ENCODE measurements around the gene SQSTM1. TPM values are rescaled to one million over a fixed set of nuclear protein-coding genes. Genes with fewer than 3 reads are reported as not detected.
"Not testable (repeated sequence)": the region's sequence is repeated elsewhere in the genome, so short reads cannot be mapped to it uniquely, and the experiment has no call there.

SQSTM1 gene
- total RNA-seq, 1 donor from 2014 or later = 1,006 TPM

DNA sequence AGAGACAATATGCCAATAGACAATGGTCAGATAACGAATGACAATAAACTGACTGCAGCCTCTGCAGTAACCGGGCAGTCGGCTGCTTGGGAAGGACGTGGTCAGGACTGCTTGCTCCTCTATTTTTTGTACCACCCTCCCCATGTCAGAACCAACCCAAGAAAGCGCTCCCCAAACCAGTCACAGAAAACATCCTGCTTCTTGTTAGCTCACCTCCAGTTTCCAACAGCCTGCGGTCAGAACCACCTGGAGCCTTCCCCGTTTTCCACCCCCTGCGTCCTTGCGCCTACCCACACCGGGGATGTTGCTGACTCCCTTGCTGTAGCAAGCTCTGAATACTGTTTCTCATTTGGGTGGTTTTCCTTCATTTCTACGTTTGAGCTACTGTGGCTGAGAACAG, 39.6 kb downstream of the SQSTM1 start:
- no peak for DNase-seq

GRCh38 chr5:179862296-179862695, 41.6 kb downstream of the SQSTM1 start:
- DNase-seq = no peak

DNA sequence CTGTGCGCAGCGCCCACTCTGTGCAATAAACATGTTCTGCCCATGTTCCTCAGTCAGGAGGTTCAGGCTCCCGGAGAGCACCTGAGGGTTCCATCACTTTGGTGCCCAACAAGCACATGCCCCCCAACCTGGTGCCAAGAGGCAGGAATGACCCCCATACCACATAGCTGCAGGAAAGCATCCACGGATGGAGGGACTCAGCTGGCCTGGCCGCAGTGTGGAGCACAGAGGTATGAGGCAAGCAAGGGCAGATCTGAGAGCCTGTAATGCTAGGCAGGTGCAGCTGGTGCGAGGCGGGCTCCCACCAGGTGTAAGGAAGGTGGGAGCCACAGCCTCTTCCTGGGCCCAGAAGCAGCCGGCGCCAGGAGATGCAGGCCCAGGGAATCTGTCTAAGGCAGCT, 42.2 kb downstream of the SQSTM1 start:
- no peak for DNase-seq

- no peak for DNase-seq
Observed at GRCh38 chr5:179863449-179864085, 42.9 kb downstream of the SQSTM1 start.

DNA sequence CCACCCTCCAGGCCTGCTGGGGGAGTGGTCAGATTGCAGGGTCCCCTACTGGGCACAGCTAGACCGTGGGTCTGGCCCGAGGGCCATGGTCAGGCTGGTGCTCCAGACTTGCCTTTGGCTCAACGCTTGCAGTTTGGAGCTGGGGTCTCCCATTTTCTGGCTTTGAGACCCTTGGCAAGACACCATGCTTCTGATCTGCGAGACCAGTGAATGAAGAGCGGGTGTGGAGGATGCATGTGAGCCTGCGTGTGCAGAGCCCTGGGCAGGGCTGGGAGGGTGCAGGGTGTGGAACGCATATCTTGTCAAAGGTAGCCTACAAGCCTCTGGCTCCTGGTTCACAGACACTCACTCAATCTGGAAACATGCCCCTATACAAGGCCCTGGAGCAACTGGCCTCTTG, 44.0 kb downstream of the SQSTM1 start:
- no peak for DNase-seq

- no peak for DNase-seq
Observed at GRCh38 chr5:179865491-179866240, 45.0 kb downstream of the SQSTM1 start.

DNA sequence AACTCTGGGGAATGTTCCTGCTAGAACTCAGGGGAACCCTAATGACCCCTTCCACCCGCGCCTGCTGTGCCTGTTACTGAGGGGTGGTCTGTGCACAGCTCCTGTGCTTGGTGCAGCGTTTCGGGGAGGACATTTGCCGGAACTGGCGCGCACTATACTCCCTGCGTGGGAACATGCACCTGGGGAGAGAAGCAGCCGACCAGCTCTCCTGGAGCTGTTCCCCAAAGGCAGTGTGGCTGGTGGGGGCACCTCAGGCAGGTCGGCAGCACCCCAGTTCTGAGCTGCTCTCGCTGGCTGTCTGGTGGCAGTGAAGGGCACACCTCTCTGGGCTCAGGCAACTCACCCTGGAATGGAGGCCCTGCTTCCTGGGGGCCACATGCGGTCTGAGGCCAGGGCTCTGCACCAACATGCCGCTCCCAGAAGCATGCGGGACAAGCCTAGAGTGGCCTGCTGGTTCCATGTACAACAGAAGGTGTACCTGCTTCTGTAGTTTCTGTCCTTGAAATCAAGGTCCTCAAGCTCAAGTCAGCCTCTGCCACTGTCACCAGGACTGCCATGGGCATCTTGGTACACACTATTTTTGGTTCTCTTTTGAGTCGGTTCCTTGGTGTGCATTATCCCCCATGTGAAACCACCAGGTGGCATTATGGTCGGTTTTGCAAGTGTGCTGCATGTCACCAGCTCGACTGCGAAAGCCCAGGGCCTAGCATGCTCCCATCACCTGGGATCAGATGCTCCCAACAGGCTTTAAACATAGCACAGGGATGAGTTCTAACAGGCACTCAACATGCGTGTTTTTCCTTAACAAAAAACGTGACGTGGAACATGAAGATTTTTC, 45.8 kb downstream of the SQSTM1 start:
- DNase-seq = peak; percentile 27

DNA sequence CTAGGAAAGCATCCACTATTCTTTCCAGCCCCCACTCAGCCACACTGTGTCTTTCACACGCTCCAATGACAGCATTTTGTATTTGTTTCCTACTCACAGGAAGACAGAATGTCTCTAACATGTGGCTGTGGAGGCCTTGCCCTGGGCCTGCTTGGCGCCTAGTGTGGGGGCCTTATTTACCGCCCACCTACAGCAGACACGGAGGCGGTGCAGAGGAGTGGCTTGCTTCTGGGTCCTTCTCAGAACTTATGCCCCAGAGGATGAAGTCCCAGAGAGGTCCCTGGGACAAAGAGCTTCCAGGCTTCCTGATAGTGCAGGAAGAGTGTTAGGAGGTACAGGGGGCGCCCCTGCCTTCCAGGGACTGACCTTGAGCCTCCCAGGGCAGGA, 46.4 kb downstream of the SQSTM1 start:
- no peak for DNase-seq

DNA sequence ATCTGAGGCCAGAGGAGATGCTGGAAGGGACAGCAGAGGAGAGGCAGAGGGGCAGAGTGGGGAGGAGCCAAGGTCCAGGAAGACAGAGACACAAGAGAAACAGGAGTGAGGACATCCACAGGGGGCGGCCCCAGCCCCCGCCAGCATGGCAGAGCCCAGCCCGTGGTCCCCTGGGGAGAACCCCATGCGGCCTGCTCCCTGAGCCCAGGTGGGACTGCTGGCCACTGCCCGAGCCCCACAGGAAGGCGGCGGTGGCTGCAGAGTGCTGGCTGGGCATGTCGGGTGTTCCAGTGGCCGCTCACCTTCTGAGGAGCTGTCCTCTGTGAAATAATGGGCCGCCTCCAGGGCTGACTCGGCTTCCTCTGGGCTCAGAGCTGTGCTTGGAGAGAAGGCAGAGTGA, 46.8 kb downstream of the SQSTM1 start:
- DNase-seq = no peak

GRCh38 chr5:179868541-179868940, 47.8 kb downstream of the SQSTM1 start:
- DNase-seq = no peak

DNA sequence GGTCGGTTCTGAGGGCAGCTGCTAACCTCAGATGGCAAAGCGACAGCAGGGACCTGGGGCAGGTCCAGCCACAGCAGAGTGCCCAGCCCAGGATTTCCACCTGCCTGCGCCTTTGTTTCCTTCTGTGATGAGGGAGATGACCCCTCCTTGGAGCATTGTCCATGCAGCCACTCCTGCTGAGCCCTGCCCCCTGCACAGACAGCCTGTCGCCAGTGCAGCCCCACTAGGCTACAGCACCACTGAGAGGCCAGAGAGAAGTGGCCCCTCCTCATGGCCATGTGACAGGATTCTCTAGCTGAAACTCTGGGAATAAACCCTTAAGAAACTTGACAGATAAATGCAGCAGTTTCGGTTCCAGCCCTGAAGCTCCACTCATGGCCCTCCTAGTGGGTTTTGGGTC, 48.4 kb downstream of the SQSTM1 start:
- DNase-seq = no peak

DNA sequence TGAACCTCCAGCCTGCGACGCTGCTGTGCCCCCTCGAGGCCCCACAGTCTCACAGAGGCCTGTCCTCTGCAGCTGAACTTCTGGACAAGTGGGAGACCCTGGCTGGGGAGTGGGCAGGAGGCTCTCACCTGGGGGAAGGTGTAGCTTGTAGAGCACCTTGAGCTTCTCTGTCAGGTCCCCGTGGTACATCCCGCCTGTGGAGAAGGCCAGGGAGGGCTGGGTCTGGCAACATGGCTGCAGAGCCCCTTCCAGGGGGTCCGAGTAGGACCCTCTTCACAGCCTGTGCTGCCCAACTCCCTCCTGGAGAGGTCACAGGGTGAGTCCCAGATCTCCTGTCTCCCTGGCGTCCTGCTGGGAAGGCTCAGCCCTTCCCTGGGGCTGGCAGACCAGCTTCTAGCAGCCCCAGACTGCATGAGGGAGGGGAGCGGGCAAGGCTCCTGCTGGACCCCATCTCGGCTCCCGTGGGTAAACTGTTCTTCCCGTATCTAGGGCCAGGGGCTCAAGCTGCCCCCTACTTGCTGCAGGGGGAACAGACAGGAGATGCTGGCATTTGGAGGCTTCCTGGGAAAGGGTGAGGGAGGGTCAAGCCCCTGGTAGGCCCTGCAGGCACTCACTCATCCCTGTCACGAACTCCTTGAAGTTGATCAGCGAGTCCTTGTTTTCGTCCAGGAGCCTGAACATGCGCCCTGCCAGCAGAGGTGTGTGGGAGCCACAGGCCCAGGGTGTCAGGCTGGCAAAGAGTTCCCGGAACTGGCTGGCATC, 49.1 kb downstream of the SQSTM1 start:
- DNase-seq = no peak

GRCh38 chr5:179870403-179870903, 49.7 kb downstream of the SQSTM1 start:
- peak; percentile 66 for DNase-seq

GRCh38 chr5:179870952-179871351, 50.2 kb downstream of the SQSTM1 start:
- DNase-seq = no peak

- DNase-seq = not testable (repeated sequence)
Observed at GRCh38 chr5:179871533-179871932, 50.8 kb downstream of the SQSTM1 start.

DNA sequence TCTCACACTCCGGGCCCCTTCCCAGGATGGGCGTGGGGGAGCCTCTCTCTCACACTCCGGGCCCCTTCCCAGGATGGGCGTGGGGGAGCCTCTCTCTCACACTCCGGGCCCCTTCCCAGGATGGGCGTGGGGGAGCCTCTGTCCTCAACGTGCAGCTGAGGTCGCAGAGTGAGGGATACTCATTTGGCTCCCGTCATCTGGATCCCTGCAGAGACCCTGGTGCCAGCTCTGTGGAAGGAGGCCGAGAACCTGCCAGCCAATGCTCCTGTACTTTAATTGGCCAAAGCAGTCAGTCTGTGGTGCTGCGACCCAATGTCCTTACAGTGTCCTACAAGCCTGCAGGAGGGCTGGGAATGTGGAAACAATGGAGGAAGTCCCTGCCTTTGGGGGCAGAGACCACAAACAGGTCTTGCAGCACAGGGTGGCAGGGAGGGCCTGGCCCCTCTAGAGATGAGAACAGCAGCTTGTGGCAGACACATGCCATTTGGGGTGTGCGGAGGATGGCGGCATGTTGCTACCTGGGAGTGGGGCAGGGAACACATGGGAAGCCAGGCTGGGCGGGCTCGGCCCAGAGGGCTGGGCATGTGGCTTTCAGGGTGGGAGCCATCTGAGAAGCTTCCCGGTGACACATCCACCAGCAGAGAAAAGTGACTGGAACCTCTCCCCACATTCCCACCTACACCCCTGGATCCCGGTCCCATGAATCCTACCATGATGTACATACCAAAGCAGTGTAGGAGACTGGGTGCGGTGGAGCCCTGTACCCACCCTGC, 51.5 kb downstream of the SQSTM1 start:
- no peak for DNase-seq

DNA sequence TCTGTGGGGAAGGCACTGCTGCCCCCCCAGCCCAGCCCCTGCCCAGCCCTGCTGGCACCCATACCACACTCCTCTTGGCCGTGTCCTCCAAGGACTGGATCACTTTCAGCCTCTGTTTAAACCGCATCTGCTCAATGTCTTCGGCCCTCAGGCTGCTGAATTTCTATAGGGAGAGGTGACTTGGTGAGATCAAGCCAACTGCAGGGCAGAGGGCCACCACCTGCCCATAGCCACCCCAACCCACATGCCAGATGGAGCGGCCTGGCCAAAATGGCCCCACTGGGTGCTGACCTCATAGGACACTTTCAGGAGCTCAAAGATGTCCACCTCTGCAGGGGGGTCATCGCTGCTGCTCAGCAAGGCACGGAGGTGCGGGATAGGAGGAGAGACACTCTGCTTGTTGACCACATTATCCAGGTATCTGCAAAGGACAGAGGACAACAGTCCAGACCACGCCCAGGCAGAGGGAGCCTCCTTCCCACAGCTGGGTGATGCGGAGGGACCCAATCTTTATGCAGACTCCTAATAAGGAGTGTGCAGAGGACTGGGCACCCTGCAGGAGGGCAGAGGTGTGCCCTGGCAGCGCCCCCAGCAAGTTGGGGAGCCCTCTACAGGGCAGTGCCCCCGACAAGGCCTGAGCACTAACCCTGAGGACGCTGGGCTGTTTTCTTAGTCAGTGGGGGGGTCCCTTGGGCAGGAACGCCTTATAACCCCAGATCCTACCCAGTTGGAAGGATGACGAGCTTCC, 52.3 kb downstream of the SQSTM1 start:
- DNase-seq = no peak

DNA sequence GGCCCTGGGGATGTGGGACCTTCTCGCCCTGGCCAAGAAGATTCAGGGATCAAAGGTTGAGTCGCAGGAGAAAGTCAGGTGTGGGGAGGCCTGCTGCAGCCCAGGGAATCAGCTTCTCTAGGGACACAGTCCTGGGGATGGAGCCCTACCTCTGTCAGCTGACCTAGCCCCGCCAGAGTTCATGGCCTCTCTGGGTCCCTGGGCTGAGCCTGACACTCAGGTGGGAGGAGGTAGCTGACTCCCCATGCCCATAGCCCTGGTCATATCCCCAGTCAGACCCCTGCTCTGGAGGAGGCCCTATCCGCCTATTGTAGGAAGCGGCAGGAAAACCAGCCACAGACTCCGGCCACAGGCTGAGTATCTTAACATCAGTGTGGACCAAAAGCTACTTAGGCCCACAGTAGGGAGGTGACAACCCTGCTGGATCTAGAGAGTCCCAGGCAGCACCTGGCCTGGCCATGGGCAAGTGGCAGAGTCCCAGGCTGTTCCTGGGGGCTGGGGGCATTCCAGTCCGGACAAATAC, 52.9 kb downstream of the SQSTM1 start:
- DNase-seq = no peak

GRCh38 chr5:179874136-179874535, 53.4 kb downstream of the SQSTM1 start:
- no peak for DNase-seq

DNA sequence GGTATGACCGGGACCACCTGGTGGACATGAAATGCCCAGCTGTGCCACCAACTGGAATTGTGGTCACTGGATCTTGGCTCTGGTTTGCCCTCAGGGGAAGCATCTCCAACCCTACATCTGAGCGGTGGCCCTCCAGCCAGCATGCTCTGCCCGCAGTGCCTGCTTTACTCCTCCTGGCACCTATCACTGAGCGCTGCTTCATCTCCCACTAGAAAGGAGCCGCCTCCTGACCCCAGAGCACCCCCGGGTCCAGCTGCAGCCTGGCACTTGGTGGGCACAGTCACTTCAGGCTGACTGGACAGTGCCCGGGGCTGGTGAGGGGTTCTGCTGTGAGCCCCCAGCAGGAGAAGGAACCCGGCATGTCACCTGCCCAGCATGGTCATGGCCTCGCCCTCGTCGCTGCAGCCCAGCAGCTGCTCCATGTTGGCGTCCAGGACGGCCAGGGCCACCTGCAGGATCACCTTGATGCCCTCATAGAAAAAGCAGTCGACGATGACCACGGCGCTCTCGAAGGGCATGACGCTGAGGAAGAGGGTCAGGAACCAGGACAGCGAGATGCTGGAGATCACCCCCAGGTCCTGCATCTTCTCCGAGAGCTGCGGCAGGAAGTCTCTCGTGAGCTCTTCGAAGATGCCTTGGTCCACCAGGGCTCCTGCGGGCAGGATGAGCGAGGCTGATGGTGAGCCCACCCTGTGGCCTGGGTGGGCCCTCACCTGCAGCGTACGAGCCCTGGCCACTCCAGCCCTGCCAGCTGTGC, 54.0 kb downstream of the SQSTM1 start:
- DNase-seq = no peak
